Gastrocnemius medialis (tissue), 4 donors: ENCODE measurements around the gene ADORA3.

Source experiments
- POLR2A ChIP-seq, 2 donors: fragments of 450-650 bp; IDR thresholded peaks; one replicate each; pipeline ENCODE4 v1.6.1; 2017; ENCODE audit warnings: antibody characterized with exemption in 2 of 2, mild to moderate bottlenecking in 2 of 2, moderate library complexity in 2 of 2
- TF ChIP-seq, protein P1 (sequence below), 5 experiments: fragments of 450-650 bp in 3 of 5; fragments of 200-600 bp in 2 of 5; sonication (generic) in 2 of 5; IDR thresholded peaks in 4 of 5; conservative IDR thresholded peaks in 1 of 5; 1 replicate in 4 of 5; 2 replicates in 1 of 5; pipeline ENCODE4 v1.5.1; 2016 to 2019; ENCODE audit warnings: antibody characterized with exemption in 5 of 5, mild to moderate bottlenecking in 3 of 5, moderate library complexity in 3 of 5

DNA sequence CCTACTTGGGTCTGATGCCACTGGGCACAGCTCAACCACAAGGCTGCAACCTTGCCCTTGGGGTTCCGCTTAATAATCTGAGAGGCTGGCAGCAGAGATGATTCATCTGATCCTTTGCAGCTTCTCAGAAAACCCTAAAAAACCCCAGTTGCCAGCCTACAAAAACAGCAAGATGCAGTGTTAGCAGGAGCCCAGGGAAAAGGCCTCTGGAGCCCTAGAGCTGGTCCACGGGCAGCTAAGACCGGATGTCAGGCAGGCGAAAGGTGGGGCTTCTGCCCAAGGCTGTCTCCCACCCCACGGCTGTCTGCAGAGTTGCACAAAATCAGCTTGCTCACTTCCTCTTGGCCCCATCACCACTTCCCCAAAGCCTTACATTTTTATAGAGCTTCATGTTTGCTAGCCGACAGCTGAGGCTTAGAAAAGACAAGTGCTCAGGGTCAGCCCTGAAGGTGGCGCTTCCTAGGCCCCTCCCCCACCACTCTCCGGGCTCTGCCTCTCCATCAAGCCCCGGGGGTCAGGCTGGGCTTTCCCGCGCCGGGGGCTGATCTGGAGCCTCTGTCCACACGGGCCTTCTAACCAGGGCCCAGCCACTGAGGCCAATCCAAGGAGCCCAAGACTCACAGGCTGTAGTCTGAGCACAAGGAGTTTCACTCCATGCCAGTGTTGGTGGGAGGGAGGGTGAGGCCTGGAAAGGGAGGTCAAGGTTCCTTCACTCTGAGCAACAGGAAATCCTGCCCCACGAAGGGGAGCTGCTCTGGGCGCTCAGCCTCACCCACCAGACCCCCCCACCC lies 4.2 kb upstream of the ADORA3 start:
- peak in 1 of 2 donors; percentile 10 for TF ChIP-seq POLR2A (IDR thresholded peaks at IDR 0.05)
- TF ChIP-seq, protein P1, sequence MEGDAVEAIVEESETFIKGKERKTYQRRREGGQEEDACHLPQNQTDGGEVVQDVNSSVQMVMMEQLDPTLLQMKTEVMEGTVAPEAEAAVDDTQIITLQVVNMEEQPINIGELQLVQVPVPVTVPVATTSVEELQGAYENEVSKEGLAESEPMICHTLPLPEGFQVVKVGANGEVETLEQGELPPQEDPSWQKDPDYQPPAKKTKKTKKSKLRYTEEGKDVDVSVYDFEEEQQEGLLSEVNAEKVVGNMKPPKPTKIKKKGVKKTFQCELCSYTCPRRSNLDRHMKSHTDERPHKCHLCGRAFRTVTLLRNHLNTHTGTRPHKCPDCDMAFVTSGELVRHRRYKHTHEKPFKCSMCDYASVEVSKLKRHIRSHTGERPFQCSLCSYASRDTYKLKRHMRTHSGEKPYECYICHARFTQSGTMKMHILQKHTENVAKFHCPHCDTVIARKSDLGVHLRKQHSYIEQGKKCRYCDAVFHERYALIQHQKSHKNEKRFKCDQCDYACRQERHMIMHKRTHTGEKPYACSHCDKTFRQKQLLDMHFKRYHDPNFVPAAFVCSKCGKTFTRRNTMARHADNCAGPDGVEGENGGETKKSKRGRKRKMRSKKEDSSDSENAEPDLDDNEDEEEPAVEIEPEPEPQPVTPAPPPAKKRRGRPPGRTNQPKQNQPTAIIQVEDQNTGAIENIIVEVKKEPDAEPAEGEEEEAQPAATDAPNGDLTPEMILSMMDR (IDR thresholded peaks at IDR 0.05 in 4 of 5, conservative IDR thresholded peaks at IDR 0.05 in 1 of 5), result no peak
